Activated CD8-positive, alpha-beta memory T cell treated with anti-CD3 and anti-CD28 coated beads, Interleukin-2, amount 50 U/mL, for 48 hours (primary cell): ENCODE data around the gene C14orf132.

Experiments used
- DNase-seq: peaks from one replicate; pipeline ENCODE4 v3.0.0-alpha.2; 2020

C14orf132 gene

DNA sequence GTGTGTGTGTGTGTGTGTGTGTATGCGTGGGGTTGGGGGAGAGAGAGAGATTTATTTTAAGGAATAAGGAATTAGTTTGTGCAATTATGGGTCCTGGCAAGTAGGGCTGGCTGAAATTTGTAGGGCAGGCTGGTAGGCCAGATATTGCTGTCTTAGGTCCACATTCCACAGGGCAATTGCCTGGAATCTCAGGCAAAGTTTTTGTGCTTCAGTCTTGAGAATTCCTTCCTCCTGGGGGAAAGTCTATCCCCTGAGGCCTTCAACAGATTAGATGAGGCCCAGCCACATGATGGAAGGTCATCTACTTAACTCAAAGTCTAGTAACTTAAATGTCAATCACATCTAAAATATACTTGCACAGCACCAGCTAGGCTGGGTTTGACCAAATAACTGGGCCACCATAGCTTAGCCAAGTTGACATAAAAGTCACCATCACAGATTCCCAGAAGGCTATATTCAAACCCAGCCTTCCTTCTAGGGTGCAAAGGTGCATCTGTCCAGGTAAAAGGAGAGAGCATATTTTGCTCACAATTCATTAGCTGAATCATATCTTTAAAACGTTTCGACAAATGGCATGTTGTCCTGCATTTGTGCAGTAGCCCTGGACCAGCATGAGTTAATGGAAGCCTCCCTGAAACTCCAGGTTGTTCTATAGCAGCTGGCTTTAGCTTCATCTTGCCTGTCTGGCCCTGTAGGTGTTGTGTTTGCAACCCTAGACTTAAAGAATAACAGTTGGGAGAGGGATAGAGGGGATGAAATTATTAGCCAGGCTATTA lies 63.1 kb downstream of the C14orf132 start:
- DNase-seq: no peak

DNA sequence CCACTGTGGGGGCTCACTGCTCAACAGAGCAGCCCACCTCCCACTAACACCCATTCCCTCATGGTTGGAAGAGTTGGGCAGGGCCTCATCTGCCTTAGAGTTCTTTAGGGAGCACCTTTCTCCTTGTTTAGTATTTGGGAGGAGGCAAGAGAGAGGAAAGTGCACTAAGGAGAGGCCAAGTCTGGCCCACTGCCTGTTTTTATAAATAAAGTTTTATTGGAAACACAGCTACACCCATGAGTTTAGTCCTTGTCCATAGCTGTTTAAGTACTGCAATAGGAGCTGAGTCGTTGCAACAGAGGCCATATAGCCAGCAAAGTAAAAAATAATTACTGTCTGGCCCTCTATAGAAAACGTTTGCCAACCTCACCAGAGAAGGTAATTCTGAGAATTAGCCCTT lies 63.9 kb downstream of the C14orf132 start:
- DNase-seq: no peak

DNA sequence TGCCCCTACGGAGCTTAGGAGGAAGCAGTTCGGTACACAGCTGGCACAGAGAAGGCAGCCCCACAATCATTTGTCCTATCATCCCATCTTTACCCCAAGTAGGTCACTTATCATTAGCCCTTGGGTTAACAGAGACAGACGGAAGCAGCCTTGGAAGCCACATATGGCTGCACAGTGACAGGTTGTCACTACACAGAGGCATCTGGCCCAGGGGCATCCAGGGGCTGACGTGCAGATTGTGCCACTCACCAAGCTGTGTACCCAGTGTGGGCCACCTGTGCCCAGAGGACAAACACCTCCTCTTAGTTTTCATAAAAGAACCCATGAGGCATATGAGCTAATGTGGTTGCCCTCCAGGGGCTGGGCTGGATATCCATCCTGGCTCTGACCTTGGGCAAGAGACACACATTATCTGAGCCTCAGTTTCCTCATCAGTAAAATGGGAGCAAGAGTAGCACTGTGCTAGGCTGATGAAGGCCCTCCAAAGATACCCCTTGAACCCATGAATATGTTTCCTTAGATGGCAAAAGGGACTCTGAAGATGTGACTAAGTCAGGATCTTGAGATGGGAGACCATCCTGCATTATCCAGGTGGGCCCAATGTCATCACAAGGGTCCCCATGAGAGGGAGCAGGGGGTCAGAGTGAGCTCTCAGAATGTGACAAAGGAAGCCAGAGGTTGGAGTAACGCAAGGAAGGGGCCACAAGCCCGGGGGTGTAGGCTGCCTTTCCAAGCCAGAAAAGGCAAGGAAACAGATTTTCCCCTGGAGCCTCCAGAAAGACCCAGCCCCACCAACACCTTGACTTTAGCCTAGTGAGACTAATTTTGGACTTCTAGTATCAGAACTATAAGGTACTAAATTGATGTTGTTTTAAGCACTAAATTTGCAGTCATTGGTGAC lies 64.6 kb downstream of the C14orf132 start:
- no peak for DNase-seq

DNA sequence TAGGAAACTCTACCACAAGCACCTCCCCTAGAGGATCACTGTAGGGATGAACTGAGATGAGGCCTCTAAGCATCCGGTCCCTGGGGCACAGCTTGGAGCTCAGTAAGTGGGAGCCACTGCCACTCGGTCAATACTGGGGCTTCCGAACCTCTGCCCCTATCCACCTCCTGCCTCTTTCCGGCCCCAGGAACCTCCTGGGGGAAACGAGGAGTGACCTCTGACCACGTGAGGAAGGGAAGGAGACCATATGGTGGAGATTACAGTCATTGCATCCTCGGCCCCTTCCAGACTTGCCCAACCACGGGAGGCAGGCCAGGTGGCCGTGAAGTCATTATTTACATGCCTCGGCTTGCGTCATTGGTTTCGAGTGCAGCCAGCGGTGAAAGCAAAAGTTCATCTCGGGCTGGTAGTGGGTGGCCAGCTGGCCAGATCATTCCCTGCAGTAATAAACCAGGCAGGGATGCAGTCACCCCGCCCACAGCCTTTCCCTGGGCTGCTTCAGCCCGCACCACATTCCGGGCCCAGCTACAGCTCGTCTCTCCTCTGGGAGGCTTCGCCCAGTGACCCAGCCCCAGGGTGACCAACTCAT lies 65.4 kb downstream of the C14orf132 start:
- no peak for DNase-seq

DNA sequence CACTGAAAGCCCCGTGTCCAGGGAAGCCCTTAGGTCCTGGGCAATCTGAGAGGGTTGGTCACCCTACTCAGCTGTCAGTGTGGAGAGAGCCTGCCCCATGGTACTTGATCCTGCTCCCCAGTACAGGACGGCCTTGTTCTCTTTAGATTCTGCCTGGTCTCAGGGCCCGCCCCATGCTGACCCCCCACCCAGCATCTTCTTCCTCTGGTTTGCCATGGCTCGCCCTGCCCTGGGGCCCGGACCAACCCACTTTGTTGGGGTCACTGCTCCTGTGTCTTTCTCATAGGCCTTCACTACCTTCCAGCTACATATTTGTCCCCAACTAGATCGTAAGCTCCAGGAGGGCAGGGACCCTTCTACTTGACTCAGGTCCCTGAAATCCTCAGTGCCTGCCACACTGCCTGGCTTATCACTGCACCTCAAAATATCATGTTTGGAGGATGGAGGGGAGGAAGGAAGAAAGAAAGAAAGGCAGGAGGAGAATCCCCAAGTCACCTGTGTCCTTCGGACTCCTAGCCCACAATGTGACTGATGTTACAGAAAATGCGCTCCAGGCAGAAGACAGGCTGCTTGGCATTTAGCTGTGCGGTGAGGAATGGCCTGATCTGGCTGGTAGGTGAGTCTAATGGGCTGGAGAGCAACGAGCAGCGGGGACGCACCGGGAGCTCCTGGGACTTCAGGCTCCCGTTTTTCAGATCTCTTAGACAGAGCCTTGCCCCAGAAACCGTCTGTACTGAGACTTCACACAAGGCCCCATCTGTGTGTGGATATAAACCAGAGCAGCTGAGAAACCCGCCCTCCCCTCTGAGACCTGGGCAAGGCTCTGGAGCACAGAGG lies 66.1 kb downstream of the C14orf132 start:
- DNase-seq: no peak

DNA sequence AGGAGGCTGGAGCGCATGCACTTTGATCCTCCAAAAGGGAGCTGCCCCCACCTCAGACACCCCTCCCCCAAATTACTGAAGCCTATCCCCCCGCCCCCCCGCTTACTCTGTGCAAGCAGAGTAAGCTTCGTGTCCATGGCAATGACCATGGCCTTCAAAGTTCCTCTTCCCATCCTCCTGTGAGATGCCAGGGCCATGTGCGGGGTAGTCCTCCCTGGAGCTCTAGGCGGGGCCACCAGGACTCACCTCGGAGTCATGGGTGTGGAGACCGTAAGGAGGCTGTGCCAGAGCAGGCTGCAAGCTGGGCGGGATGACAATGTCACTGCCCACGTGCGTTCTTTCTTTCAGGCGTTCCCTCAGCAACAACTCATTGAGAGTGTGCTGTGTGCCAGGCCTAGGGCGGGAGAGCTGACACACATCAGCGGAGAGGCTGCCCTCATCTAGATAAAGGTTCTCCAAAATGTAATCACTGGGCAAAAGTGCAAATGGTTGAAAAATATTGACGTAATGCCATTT lies 66.8 kb downstream of the C14orf132 start:
- DNase-seq: no peak

- no peak for DNase-seq
Measured at GRCh38 chr14:96106891-96107290, 67.7 kb downstream of the C14orf132 start.

DNA sequence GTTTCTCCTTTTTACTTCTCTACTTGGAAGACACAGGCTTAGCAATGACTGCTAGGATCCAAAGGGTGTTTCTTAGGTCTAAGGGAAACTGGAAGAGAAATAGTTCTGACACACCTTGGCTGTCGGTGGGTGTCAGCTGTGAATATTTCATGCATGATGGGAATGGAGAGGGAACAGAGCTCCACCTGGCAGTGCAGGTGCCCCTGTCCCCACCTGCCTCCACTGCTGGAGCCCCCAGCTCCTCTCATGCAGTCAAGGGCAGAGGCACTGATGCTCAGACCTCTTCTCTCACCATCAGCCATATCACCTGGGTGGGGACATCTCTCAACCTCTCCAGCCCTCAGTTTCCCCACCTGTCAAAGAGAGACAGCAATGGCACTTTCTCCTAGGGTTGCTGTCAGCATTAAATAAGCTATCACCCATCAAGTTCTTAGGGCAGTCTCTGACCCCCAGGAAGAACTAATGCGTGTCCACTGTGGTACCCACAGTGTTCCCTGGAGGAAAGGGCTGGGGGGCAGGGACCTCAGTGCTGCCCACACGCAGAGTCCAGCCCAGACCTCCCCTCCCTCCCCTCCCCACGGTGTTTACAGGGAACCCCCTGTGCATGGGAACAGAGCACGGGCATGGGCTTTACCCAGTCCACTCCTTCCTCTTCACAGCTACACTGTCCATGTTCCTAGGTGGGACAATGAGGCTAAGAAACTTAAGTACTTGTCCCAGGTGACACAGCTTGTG lies 69.1 kb downstream of the C14orf132 start:
- DNase-seq: no peak

DNA sequence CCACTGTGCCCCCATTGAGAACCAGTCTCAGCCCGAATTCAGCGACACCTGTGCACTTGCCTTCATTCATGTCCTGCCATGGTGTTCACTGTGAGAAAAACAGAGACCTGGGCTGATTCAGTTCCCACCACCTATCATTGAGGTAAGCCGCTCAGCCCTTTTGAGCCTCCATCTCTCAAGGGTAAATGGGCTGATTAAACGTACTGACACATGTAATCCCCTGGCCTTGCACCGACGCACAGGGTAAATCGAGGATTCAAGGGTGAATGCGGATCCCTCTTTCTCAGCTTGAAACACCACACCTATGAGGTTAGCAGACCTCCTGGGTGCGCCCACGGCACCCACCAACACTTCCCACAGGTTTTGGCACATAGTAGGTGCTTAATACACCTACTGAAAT lies 69.7 kb downstream of the C14orf132 start:
- DNase-seq: no peak

DNA sequence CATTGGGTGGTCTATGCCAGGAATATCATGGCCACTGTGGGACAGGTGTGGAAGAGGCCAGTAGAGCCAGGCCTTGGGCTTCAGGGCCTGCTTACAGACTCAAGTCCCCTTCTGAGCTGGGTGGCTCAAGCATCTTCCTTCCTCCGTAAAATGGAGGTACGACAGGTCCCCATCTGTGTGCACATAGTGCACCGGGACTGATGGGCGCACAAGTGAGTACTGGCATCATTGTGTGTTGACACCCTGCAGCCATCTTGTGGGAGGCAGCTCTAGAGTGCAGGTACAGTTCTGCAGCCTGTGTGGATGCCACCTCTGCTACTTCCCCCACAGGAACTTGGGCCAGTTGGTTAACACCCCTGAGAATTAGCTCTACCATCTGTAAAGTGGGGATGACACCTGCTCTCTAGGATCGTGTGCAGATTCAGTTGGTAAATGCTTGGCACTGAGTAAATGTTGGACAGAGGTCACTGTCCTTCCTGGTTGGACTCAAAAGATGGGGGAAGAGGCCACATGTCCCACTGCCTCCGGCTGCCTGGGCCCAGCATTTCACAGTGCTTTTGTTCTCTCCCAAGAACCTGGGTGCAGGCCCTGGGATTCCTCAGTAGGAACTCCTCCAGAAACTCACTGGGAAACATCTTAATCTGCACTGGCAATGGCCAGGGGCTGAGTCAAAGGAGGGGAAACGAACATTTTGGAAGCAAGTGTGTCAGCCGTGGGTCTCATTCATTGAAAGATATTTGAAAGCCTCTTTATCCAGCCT lies 70.6 kb downstream of the C14orf132 start:
- no peak for DNase-seq

- no peak for DNase-seq
Measured at GRCh38 chr14:96112032-96112431, 72.9 kb downstream of the C14orf132 start.

- DNase-seq: no peak
Measured at GRCh38 chr14:96114002-96114401, 74.8 kb downstream of the C14orf132 start.

- DNase-seq: no peak
Measured at GRCh38 chr14:96117101-96117897, 78.1 kb downstream of the C14orf132 start.

GRCh38 chr14:96117960-96118359 lies 78.8 kb downstream of the C14orf132 start:
- DNase-seq: no peak

DNA sequence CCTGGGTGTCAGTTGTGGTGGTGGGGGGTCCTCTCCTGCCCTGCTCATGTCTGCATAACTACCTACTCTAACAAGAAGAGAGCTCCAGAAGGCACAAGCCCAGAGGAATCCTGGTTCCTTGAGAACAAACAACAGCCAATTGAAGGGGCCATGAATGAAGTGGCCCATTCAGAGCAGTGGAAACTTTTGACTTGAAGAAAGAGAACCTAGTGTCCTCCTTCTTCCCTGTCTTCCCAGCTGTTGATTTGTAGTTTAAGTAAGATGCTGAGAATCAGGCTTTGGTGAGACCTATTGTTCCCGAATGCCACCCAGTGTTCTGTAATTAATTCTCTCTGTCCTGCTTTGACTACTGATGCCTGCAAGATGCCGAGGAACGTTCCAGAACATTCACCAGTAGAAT lies 79.2 kb downstream of the C14orf132 start:
- no peak for DNase-seq

DNA sequence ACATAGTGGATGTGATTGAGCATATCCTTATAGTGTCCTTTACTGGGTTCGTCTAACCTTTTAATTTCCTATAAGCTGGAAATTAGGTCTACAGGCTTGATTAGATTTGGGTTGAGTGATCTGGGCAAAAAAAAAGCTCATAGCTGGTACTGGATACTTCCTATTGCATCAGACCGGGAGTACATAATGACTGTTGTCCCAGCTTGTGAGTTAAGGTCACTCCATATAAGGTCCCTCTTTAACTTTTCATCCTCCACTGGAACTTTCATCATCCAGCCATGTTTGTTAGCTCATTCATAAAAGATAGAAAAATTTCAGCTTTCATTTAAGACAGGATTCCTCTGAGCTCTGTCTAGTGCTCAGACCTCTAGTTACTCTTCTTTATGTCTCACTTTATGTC lies 80.8 kb downstream of the C14orf132 start:
- DNase-seq: no peak

- no peak for DNase-seq
Measured at GRCh38 chr14:96120392-96120791, 81.2 kb downstream of the C14orf132 start.

GRCh38 chr14:96120941-96121340 lies 81.8 kb downstream of the C14orf132 start:
- no peak for DNase-seq

DNA sequence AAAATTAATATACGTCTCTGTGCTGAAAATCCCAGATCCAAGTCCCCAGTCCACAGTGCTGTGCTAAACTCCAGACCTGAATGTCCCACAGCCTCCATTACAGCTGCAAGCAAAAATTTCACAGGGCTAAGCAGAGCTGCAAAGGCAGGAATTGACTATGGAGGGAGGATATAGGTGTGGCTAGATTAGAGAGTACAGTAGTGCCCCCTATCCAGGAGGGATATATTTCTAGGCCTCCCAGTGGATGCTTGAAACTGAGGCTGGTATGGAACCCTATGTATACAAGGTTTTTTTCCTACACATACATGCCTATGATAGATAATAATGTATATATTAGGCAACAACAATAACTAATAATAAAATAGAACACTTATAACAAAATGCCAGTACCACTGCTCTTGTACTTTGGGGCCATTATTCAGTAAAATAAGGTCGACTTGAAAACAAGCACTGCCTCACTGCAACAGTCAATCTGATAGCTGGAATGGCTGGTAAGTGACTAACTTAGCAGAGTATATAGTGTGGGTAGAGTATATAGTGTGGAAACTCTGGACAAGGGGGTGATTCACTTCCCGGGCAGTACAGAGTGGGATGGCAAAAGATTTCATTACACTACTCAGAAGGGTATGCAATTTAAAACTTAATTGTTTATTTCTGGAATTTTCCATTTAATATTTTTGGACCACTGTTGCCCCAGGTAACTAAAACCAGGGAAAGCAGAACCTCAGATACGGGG lies 82.7 kb downstream of the C14orf132 start:
- no peak for DNase-seq
